Measurements from ENCODE around the gene FAM221B. TPM values are rescaled to one million over a fixed set of nuclear protein-coding genes. Genes with fewer than 3 reads are reported as not detected.

The FAM221B gene
- total RNA-seq, 3 donors from 2014 or later (not counting 1 experiment from before 2014, with no cell fraction given), result not detected

- DNase-seq, result no peak
- intact Hi-C loops (cut with micrococcal nuclease), result loop anchor here (10.0 kb wide), 2 partner anchors 328 to 702 kb away; partner anchors contain the start of gene ATOSB
- Mint-ChIP-seq H3K36me3 (no peaks in the 10 kb centered on the region), H3K4me1 (peaks cover 32 to 43% of the 10 kb centered on the region in 2 donors), H3K4me3 (peak overlapping the region; percentile 98), H3K27ac (peak overlapping the region in 1 of 2 donors; percentile 96), H3K27me3 (ENCODE audit: low read depth in 2 of 2) (no peaks in the 10 kb centered on the region), H3K9me3 (no peaks in the 10 kb centered on the region)
- no peak for TF ChIP-seq CTCF (IDR thresholded peaks at IDR 0.05)
- no peak overlapping the region for H3K27ac ChIP-seq (ENCODE audit: low read length)
- H3K27me3 ChIP-seq (ENCODE audit: control insufficient read depth, insufficient read depth, low read length), result no peaks in the 10 kb centered on the region
- ATAC-seq, result no peak
- no peaks in the 10 kb centered on the region for H3K9me3 ChIP-seq (ENCODE audit: control insufficient read depth, insufficient read depth, low read length)
- no peaks in the 10 kb centered on the region for H3K36me3 ChIP-seq (ENCODE audit: control insufficient read depth, insufficient read depth, low read length)
- 95% methylated on average over 1 of the region's 1 CpG for WGBS (ENCODE audit: insufficient coverage)
- no peak overlapping the region for H3K4me3 ChIP-seq (ENCODE audit: low read length)
- H3K4me1 ChIP-seq (ENCODE audit: control insufficient read depth, insufficient read depth, low read length), result peaks cover 27% of the 10 kb centered on the region
Measured at GRCh38 chr9:35816708-35817107, 11.8 kb downstream of the FAM221B start.

- TF ChIP-seq CTCF (IDR thresholded peaks at IDR 0.05), result no peak
- intact Hi-C loops (cut with micrococcal nuclease), result loop anchor here (1.0 to 10.0 kb wide), 6 partner anchors 11 to 700 kb away; partner anchors contain the start of genes ATOSB, CCDC107, CREB3 and RMRP
- ATAC-seq (peak; percentile 78 to 91 (median 79)), DNase-seq (peak; percentile 96 to 98)
- peak within 1 kb of the TSS; percentile 96 to 98 for H3K27ac Mint-ChIP-seq
- H3K4me1 Mint-ChIP-seq, result peaks cover 43 to 53% of the 10 kb centered on the region in 2 donors
- H3K4me3 Mint-ChIP-seq, result peak within 1 kb of the TSS; percentile 98
- H3K36me3 Mint-ChIP-seq, result no peaks in the 10 kb centered on the region
- no peaks in the 10 kb centered on the region for H3K36me3 ChIP-seq (ENCODE audit: control insufficient read depth, insufficient read depth, low read length)
- H3K4me3 ChIP-seq (ENCODE audit: low read length), result peak within 1 kb of the TSS; percentile 73
- H3K27me3 Mint-ChIP-seq (ENCODE audit: low read depth in 2 of 2), result no peaks in the 10 kb centered on the region
- no peaks in the 10 kb centered on the region for H3K27me3 ChIP-seq (ENCODE audit: control insufficient read depth, insufficient read depth, low read length)
- WGBS (ENCODE audit: insufficient coverage), result under 1% methylated on average over 52 of the region's 52 CpGs
- H3K9me3 ChIP-seq (ENCODE audit: control insufficient read depth, insufficient read depth, low read length), result no peaks in the 10 kb centered on the region
- H3K9me3 Mint-ChIP-seq, result no peaks in the 10 kb centered on the region
- peaks cover 38% of the 10 kb centered on the region for H3K4me1 ChIP-seq (ENCODE audit: control insufficient read depth, insufficient read depth, low read length)
- peak within 1 kb of the TSS; percentile 87 for H3K27ac ChIP-seq (ENCODE audit: low read length)
Measured at GRCh38 chr9:35814841-35815543, 13.5 kb downstream of the FAM221B start, which contains the start of gene HINT2. HINT2 (minus strand) TSS chr9:35815042; CDS start chr9:35814979, 63 bp downstream.

- WGBS (ENCODE audit: insufficient coverage), result 9% methylated on average over 29 of the region's 29 CpGs
- Histone ChIP-seq H3K9me3 (ENCODE audit: control insufficient read depth, insufficient read depth, low read length) (no peaks in the 10 kb centered on the region), H3K4me3 (ENCODE audit: low read length) (peak overlapping the region; percentile 73), H3K36me3 (ENCODE audit: control insufficient read depth, insufficient read depth, low read length) (no peaks in the 10 kb centered on the region), H3K27ac (ENCODE audit: low read length) (peak overlapping the region; percentile 82), H3K27me3 (ENCODE audit: control insufficient read depth, insufficient read depth, low read length) (no peaks in the 10 kb centered on the region), H3K4me1 (ENCODE audit: control insufficient read depth, insufficient read depth, low read length) (peaks cover 38% of the 10 kb centered on the region)
- H3K4me3 Mint-ChIP-seq, result peak overlapping the region; percentile 98
- peak in 1 of 2 donors; percentile 61 for DNase-seq
- no peaks in the 10 kb centered on the region for H3K36me3 Mint-ChIP-seq
- peak; percentile 4 to 12 (median 6) for ATAC-seq
- intact Hi-C loops (cut with micrococcal nuclease), result loop anchor here (2.0 to 10.0 kb wide), 3 partner anchors 81 to 699 kb away; partner anchors contain the start of genes ATOSB, CREB3 and TLN1
- H3K4me1 Mint-ChIP-seq, result peaks cover 43 to 53% of the 10 kb centered on the region in 2 donors
- no peaks in the 10 kb centered on the region for H3K9me3 Mint-ChIP-seq
- no peaks in the 10 kb centered on the region for H3K27me3 Mint-ChIP-seq (ENCODE audit: low read depth in 2 of 2)
- peak overlapping the region; percentile 96 to 98 for H3K27ac Mint-ChIP-seq
- TF ChIP-seq CTCF (IDR thresholded peaks at IDR 0.05), result no peak
Measured at GRCh38 chr9:35814106-35814840, 14.3 kb downstream of the FAM221B start.
